GM19351 (cell line): ENCODE results near the gene MED29.

Experiments used
- ATAC-seq: cut with Tn5 transposase; IDR thresholded peaks from one replicate; pipeline ENCODE4 v1.9.1; 2021; ENCODE audit warnings: mild to moderate bottlenecking, moderate library complexity; ENCODE audit not compliant: unreplicated experiment

MED29 gene

DNA sequence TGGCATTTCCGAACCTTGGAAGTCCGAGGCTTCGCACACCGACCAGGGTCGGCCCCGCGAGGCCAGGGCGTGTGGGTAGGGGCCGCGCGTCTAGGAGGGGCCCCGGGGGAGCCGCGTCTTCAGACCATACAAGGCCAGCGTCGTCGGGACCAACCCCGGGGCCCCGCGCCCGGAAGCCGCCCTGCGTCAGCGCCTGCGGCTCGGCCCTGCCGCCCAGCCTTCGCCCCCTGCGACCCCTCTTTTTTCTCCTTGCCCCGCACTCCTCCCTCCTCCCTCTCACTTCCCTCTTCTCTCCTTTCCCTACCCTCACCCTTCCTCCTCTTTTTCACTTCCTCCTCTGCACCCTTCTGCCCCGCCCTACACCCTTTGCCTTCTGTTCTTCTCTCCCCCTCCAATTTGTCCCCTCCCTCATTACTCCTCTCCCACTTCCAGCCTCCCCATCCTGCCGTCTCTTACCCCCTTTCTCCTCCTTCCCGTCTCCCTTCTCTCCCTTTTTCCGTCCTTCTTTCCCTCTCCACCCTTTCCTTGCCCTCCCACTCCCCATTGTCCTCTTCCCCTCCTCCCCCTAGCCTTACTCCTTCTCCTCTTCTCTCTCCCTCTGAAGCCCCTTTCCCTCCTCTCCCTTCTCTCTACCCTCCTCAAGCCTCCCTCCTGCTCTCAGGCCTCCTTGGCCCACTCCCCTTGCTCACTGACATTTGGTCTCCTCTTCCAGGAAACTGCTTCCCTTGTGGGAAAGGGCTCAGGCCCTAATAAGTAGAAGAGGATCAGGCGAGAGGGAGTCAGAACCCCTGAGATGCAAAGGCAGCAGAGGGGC lies 19.0 kb downstream of the MED29 start:
- ATAC-seq = no peak

DNA sequence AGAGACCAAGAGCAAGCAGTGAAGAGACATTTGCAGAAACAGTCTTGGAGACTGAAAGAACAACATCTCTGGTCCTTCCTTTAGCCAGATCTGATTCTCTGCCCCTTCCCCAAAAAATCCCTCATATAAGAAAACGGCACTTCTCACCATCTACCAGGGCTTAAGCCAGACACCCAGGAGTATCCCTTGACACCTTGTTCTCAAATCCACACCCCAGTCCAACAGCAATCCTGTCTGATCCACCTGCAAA lies 19.6 kb downstream of the MED29 start:
- no peak for ATAC-seq

DNA sequence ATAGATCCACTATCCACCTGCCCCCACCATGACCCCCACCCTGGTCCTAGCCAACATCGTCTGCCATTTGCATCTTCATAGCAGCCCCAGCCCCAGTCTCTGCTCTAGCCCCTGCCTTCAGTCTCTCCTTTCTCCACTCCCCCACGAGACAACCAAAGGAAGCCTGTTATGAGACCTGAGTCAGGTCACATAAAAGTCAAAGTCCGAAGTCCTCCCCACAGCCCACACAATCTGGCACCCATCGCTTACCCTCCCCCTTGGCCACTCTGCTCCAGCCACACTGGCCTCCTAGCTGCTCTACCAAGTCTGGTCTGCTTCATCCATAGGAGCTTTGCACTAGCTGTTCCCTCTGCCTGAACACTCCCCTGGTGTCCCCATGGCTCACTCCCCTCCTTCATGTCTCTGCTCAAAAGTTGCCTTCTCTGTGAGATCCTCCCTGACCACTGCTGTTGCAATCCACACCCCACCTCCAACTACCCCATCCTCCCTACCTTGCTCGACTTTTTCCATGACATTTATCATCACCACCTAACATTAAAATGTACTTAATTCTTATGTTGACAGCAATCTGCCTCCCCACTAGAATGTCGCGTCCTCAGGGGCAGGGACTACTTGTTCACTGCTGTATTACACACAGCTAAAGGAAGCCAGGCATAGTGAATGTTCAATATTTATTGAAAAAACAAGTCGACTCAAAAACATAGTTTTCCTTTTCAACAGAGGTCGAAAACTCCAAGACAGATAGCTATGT lies 20.1 kb downstream of the MED29 start:
- no peak for ATAC-seq

DNA sequence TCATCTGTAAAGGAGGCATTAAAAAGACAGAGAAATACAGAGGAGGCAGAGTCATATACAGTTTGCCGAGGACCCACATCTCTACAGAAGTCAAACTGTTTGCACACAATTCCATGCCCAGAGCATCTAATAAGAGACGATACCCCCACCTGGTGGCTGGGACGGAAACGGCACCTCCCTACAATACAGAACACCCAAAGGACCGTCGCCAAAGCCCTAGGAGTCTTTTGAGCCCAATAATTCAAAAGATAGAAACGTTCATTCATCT lies 20.6 kb downstream of the MED29 start:
- ATAC-seq = peak; percentile 21

DNA sequence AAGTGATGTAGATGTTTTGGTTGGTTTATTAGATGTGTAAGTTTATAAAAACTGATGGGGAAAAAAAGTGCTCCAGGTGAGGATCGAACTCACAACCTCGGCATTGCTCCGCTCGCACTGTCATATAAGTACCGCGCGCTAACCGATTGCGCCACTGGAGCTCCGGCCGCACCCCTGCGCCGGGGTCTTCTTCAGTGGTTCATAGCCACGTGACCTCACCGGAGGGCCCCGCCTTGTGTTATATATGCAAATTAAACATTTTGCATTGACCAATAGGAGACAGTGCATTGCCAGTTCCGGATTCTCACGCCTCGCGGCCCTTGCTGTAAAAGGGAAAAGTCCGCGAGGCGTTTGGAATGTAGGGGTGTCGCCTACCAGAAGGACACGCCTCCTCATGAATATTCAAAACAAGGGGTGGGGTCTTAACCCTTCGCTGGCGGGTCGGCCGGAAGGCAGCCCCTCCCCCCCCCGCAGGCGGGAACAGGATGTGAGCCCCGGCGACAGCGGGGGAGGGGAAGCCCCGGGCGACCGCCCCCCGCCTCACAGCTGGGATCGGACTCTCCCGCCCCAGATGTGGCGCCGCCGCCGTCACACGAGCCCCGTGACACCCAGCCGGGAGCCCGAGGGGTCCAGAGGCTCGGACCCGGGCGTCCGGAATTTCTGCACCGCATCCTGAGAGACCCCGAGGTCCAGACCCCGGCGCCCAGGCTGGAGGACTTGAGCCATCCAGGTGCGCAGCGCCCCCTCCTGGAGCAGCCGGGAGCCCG lies 21.1 kb downstream of the MED29 start, which contains the start of gene PLEKHG2:
TSS of gene PLEKHG2 (plus strand) at position 570 of the 767 bp plus-strand sequence. CDS start 1,418 bp downstream, outside the sequence.
- ATAC-seq = peak; percentile 58

- no peak for ATAC-seq
Measured at GRCh38 chr19:39412867-39413271, 21.7 kb downstream of the MED29 start.

GRCh38 chr19:39413272-39413910 lies 22.2 kb downstream of the MED29 start:
- no peak for ATAC-seq

DNA sequence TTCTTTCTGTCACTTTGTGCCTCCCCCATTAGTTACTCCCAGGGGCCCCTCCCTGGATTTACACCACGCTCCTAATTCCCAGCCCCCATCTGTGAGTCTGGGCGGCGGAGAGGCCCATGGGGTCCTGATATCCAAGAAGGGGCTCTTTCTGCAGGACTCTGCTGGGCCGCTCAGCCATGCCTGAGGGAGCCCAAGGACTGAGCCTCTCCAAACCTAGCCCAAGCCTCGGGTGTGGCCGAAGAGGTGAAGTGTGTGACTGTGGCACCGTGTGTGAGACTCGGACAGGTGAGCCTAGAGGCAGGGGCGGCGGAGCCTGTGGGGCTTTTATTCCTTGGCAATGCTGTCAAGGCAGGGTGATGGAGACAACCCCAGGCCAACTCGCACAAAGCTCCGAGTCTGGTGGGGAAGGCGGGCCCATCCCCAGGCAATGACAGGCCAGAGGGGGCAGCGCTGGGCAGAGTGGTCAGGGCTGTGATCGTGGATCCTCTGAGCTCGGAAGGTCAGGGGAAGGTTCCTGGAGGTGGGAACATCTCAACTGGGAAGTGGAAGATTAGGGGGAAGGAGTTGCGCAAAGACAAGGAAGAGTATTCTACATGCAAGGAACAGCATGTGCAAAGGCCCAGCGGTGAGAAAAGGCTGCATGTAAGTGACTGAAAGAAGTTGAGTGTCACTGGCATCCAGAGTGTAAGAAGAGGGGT lies 22.9 kb downstream of the MED29 start:
- ATAC-seq = no peak

DNA sequence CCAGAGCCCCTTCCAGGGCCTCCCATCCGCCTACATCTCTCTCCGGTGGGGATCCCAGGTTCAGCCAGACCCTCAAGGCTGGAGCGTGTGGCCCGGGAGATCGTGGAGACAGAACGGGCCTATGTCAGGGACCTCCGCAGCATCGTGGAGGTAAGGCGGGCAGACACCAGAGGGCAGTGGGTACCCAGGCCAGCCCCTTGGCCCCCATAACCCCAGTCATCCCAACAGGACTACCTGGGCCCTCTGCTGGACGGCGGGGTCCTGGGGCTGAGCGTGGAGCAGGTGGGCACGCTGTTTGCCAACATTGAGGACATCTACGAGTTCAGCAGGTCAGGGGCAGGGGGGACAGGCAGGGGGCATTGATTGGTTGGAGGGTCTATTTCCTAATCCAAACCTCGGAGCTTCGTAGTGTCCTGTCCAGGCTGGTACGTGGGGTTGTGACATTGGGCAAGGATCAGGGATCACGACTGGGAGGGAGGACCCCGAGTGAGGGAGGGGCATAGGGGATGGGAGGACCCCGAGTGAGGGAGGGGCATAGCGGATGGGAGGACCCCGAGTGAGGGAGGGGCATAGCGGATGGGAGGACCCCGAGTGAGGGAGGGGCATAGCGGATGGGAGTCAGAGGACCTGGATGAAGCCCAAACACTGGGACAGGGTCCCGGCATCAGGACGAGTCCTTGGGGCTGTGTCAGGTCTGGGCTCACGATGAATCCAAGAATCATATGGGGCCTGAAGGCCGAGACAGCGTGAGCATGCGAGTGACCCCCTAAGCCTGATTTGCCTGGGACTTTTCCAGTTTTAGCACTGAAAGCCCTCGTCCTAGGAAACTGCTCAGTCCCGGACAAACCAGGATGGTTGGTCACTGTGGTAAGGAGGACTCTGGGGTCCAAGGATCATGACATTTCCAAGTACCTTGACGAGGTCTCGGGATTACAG lies 24.2 kb downstream of the MED29 start:
- ATAC-seq = no peak

GRCh38 chr19:39416152-39417120 lies 25.3 kb downstream of the MED29 start:
- no peak for ATAC-seq

DNA sequence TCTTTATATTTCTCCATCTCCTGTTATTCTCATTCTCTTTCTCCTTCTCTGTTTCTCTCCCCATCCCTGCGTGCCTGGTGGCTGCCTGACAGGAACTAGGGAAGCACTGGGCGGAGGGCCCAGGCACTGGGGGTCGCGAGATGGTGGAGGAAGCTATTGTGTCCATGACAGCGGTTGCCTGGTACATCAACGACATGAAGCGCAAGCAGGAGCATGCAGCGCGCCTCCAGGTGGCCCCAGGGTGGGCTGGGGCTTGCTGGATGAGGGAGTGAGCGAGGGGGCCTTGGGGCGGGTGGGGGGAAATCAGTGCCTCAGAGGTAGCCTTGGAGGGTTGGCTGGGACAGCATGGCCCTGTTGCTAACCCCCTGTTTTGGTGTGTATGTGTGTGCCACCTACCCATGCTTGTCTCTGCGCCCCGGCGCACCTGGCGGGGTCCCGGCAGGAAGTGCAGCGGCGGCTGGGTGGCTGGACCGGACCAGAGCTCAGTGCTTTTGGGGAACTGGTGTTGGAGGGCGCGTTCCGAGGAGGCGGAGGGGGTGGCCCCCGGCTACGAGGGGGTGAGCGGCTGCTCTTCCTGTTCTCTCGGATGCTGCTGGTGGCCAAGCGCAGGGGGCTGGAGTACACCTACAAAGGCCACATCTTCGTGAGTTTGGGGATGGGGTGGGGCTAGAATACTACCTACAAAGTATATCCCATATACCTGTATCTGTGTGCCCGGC lies 26.4 kb downstream of the MED29 start:
- no peak for ATAC-seq

DNA sequence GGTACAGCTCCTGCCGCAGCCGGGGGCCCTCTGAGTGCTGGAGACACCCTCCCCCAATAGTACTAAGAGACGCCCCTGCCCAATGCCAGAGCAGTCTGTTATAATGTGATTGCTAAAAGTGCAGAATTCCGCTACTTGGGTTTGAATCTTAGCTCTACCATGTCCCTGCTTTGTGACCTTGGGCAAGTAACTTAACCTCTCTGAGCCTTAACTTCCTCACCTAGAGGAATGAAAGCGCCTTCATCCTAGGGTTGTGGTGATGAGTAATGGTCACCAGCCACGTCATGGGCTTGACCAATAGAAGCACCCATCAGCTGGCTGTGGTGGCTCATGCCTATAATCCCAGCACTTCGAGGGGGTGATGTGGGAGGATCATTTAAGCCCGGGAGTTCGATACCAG lies 27.8 kb downstream of the MED29 start:
- ATAC-seq = no peak

DNA sequence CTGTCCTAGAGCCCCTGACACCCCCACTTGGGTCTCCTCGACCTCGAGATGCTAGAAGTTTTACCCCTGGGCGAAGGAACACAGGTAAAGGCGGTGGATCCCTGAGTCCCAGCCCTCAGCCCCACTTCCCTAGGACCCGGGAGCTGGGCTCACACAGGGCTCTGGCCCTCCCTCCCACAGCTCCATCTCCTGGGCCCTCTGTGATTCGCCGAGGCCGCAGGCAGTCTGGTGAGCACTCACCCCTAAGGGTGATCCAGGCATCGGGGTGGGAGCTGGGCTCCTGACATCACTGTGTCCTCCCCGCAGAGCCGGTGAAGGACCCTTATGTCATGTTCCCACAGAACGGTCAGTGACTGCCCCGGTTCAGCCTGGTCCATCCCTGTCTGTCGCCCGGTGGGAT lies 29.6 kb downstream of the MED29 start:
- ATAC-seq = no peak

GRCh38 chr19:39422020-39422419 lies 30.8 kb downstream of the MED29 start:
- no peak for ATAC-seq

- no peak for ATAC-seq
Measured at GRCh38 chr19:39423258-39424086, 32.3 kb downstream of the MED29 start.

DNA sequence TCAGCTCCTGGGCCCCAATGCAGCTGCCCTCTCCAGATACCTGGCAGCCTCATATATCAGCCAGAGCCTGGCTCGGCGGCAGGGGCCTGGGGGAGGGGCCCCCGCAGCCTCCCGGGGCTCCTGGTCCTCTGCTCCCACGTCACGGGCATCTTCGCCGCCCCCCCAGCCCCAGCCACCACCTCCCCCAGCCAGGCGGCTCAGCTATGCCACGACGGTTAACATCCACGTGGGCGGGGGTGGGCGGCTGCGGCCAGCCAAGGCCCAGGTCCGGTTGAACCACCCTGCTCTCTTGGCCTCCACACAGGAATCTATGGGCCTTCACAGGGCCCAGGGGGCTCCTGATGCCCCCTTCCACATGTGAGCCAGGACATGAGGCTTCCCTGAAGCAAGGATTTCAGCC lies 33.8 kb downstream of the MED29 start:
- no peak for ATAC-seq

DNA sequence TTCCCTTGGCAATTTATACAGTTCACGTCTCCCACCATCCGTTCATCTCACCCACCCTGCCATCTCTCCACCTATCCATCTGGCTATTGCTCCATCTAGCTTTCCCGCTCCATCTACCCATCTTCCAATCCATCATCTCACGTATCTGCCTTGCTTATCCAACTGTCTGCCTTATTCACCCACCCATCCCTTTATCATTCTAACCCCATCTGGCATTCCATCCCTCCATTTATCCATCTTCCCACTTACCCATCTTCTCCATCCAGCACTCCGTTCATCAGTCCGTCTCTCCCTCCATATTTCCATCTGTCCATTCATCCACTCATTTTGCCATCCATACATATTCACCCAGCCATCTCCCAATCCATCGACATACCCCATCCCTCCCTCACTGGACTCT lies 34.6 kb downstream of the MED29 start:
- ATAC-seq = no peak
